Endothelial cell of umbilical vein (primary cell): Measurements from ENCODE around the gene ZNF8. TPM values are rescaled to one million over a fixed set of nuclear protein-coding genes. Genes with fewer than 3 reads are reported as not detected.

Source experiments
- BruUV-seq: library from RNA; stranded (reverse); fragments of 400-500 nt; replicated peaks from 2 replicates; lab custom pipeline; 2021; lab: Mats Ljungman, UMichigan
- CTCF ChIA-PET: fragments of 300-600, 350-600 bp; sonication (Branson Sonifier 250); formaldehyde crosslinking; loops from one replicate; lab custom pipeline; 2021; ENCODE audit warnings: antibody characterized with exemption, inconsistent platforms; lab: Charles Lee
- POLR2A ChIA-PET: fragments of 300-600, 350-600 bp; sonication (Branson Sonifier 250); formaldehyde crosslinking; loops from one replicate; lab custom pipeline; 2021; ENCODE audit warnings: antibody characterized with exemption, inconsistent platforms; lab: Charles Lee
- DNase-seq: peaks from one replicate; pipeline ENCODE4 v3.0.0-alpha.2; 2011; ENCODE audit warnings: low read depth, low spot score
- FAIRE-seq: peaks from 2 replicates; lab custom pipeline; 2011; peaks lifted over from hg19 to GRCh38; lab: Jason Lieb, UNC
- H2AFZ ChIP-seq: 2 replicates; pipeline ENCODE4 v1.6.0; 2012; ENCODE audit warnings: low read depth, low read length, control low read depth, inconsistent platforms
- H3K27ac ChIP-seq: 2 replicates; pipeline ENCODE4 v1.5.1; 2011; ENCODE audit warnings: low read depth, mild to moderate bottlenecking, control low read depth, low read length, moderate library complexity; ENCODE audit not compliant: insufficient read depth
- H3K27me3 ChIP-seq, 2 experiments: 2 replicates each; pipeline versions ENCODE4 v1.6.0 to v1.6.1; 2011; ENCODE audit warnings: low read length in 2 of 2, mixed read lengths in 1 of 2; ENCODE audit not compliant: control insufficient read depth in 2 of 2, insufficient read depth in 2 of 2
- H3K36me3 ChIP-seq, 2 experiments: 2 replicates in 1 of 2; 3 replicates in 1 of 2; pipeline ENCODE4 v1.5.1; 2011; ENCODE audit warnings: low read length in 2 of 2, mild to moderate bottlenecking in 1 of 2, moderate library complexity in 1 of 2; ENCODE audit not compliant: control insufficient read depth in 2 of 2, insufficient read depth in 2 of 2; ENCODE audit errors: extremely low read depth in 1 of 2
- H3K4me1 ChIP-seq: 3 replicates; pipeline ENCODE4 v1.5.1; 2011; ENCODE audit warnings: mild to moderate bottlenecking, low read length; ENCODE audit not compliant: control insufficient read depth, insufficient read depth; ENCODE audit errors: extremely low read depth
- H3K4me2 ChIP-seq: 2 replicates; pipeline ENCODE4 v1.6.1; 2011; ENCODE audit warnings: low read length, control low read depth, mixed read lengths; ENCODE audit not compliant: insufficient read depth
- H3K4me3 ChIP-seq, 3 experiments: fragments of 200-600 bp in 1 of 3; sonication (generic), shearing (Covaris generic) in 1 of 3; replicated peaks in 1 of 3; 2 replicates each; pipeline ENCODE4 v1.5.1; 2011 to 2016; ENCODE audit warnings: control low read depth in 3 of 3, low read length in 3 of 3, mild to moderate bottlenecking in 2 of 3, inconsistent platforms in 1 of 3, low read depth in 1 of 3, moderate library complexity in 1 of 3; ENCODE audit not compliant: insufficient read depth in 1 of 3
- H3K79me2 ChIP-seq: 2 replicates; pipeline ENCODE4 v1.6.0; 2012; ENCODE audit warnings: low read length, inconsistent platforms; ENCODE audit not compliant: control insufficient read depth, insufficient read depth
- H3K9ac ChIP-seq: replicated peaks from 2 replicates; pipeline ENCODE3; 2011; ENCODE audit warnings: low read length, control low read depth; ENCODE audit not compliant: insufficient read depth; ENCODE audit errors: extremely low read depth
- H3K9me1 ChIP-seq: replicated peaks from 3 replicates; pipeline ENCODE4 v1.6.0; 2011; ENCODE audit warnings: mild to moderate bottlenecking, low read length; ENCODE audit not compliant: control insufficient read depth, insufficient read depth; ENCODE audit errors: extremely low read depth
- H3K9me3 ChIP-seq: replicated peaks from 2 replicates; pipeline ENCODE4 v1.5.1; 2012; ENCODE audit warnings: low read length, inconsistent platforms; ENCODE audit not compliant: control insufficient read depth, insufficient read depth
- H4K20me1 ChIP-seq: replicated peaks from 2 replicates; pipeline ENCODE3; 2011; ENCODE audit warnings: mild to moderate bottlenecking, low read length; ENCODE audit not compliant: control insufficient read depth, insufficient read depth; ENCODE audit errors: extremely low read depth
- EZH2 ChIP-seq: IDR thresholded peaks from 2 replicates; pipeline ENCODE4 v1.6.1; 2012; ENCODE audit warnings: borderline replicate concordance, low read depth, mild to moderate bottlenecking, moderate library complexity, low read length, inconsistent platforms; ENCODE audit not compliant: severe bottlenecking
- JUN ChIP-seq: IDR thresholded peaks from 2 replicates; pipeline ENCODE4 v1.6.1; 2011; ENCODE audit warnings: borderline replicate concordance, low read depth; ENCODE audit not compliant: insufficient read length, insufficient read depth
- POLR2A ChIP-seq: IDR thresholded peaks from 2 replicates; pipeline ENCODE4 v1.6.1; 2012; ENCODE audit warnings: low read depth, mild to moderate bottlenecking, control low read depth, low read length
- POLR2AphosphoS5 ChIP-seq: IDR thresholded peaks from 2 replicates; pipeline ENCODE4 v1.6.1; 2012; ENCODE audit warnings: low read depth, mild to moderate bottlenecking, control low read depth, low read length, moderate library complexity; ENCODE audit not compliant: insufficient read depth
- dilution Hi-C: fragments of 300-500 bp; cut with MboI; formaldehyde crosslinking; loops from one replicate; pipeline ENCODE4 v1.15.0; 2019; ENCODE audit warnings: low sequenced_read_pairs; ENCODE audit not compliant: extremely low pct_ligation_motif_present
- intact Hi-C: fragments of 100-400 bp; cut with micrococcal nuclease; formaldehyde crosslinking; loops from one replicate; pipeline ENCODE4 v1.10.0; 2022
- polyA plus RNA-seq, 4 experiments: library from polyadenylated mRNA; depleted of rRNA in 3 of 4; stranded (reverse) in 3 of 4; unstranded in 1 of 4; fragments of >200 nt; gene quantifications; 2 replicates each; pipeline versions ENCODE4 v1.2.1 to v1.2.3, GENCODE V29; 2011 to 2012; ENCODE audit warnings: missing spikeins in 1 of 4
- total RNA-seq: library from RNA; stranded (reverse); gene quantifications from 2 replicates; pipeline ENCODE4 v1.2.3, GENCODE V29; 2021
- TF ChIP-seq, protein P1 (sequence below): IDR thresholded peaks from 2 replicates; pipeline ENCODE4 v1.6.1; 2011; ENCODE audit not compliant: insufficient read depth, insufficient read length

ZNF8 gene
- total and polyA plus RNA-seq, 2 donors (not counting 3 experiments of a cell fraction or from before 2014, with no cell fraction given) = 4.0 to 6.8 TPM

DNA sequence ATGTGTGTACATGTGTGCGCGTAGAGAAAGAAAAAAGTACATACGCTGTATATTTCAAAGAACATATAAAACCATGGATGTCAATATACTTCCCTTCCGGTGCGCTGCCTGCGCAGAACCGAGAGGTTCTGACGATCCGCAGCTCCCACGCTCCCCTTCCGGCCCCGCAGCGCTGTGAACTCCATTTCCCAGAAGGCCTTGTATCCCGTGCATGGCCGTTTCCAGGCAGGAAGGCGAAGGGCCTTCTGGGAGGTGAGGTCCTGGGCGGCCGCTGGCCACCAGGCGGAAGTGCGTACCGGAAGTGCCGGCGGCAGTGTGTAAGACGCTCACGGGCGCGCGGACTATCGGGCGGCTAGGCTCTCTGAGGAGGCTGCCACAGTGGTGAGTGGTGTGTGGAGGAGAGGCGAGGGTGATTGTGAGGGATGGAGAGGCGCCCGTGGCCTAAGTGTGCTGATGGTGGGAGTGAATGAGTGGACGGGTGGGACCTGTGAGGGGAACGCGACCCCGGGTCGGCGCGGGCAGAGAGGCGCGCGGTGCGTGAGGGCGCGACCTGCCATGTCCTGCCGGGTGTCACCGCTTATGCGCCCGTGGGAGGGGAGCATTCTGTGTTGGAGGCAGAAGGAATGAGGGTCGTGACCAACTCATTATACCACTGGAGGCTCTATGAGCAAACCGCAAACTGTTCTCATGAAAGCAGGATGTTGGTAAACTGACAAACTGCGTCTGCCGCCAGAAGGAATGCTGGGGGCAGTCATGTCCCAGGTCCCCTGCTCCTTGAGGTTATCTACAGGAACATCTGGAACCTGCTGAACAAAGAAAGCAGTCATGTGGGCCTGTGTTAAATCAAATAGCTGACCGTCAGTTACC lies 26.5 kb downstream of the ZNF8 start, which contains the start of gene ERVK3-1:
TSS of gene ERVK3-1 (plus strand) at position 313 of the 867 bp plus-strand sequence. CDS start 6,792 bp downstream, outside the sequence.
- Histone ChIP-seq H3K9ac (peak within 1 kb of the TSS; percentile 95), H3K27me3 (no peaks in the 10 kb centered on the region), H4K20me1 (no peaks in the 10 kb centered on the region), H3K9me1 (no peaks in the 10 kb centered on the region), H3K27ac (peak within 1 kb of the TSS; percentile 95), H2AFZ (peak within 1 kb of the TSS; percentile 84), H3K36me3 (peaks cover 0 to 7% of the 10 kb centered on the region in 2 experiments), H3K79me2 (peaks cover 7% of the 10 kb centered on the region), H3K4me3 (peak within 1 kb of the TSS; percentile 44 to 72 (median 49)), H3K9me3 (no peaks in the 10 kb centered on the region), H3K4me1 (peaks cover 9% of the 10 kb centered on the region), H3K4me2 (peak within 1 kb of the TSS; percentile 90)
- CTCF ChIA-PET = interaction anchor here (0.6 to 2.4 kb wide), 3 partner anchors 10 to 77 kb away, joined by 3 to 9 read pairs (median 4); partner anchors contain the start of gene ZNF544
- dilution Hi-C loops = no loop called here
- POLR2A ChIA-PET = interaction anchor here (0.7 to 1.0 kb wide), 2 partner anchors 27 to 77 kb away, joined by 3 to 5 read pairs; partner anchors contain the start of genes ZNF544 and ZNF8
- BruUV-seq = no TSS peak
- peak; percentile 92 for TF ChIP-seq POLR2A
- TF ChIP-seq JUN = no peak
- TF ChIP-seq POLR2AphosphoS5 = peak; percentile 79
- TF ChIP-seq, protein P1, sequence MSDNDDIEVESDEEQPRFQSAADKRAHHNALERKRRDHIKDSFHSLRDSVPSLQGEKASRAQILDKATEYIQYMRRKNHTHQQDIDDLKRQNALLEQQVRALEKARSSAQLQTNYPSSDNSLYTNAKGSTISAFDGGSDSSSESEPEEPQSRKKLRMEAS = peak; percentile 41
- peak; percentile 98 for DNase-seq
- intact Hi-C loops = loop anchor here (1.0 to 2.0 kb wide), 5 partner anchors 21 to 77 kb away; partner anchors contain the start of genes ZNF497, ZNF544, ZNF837 and ZSCAN22
- FAIRE-seq = peak; percentile 98

DNA sequence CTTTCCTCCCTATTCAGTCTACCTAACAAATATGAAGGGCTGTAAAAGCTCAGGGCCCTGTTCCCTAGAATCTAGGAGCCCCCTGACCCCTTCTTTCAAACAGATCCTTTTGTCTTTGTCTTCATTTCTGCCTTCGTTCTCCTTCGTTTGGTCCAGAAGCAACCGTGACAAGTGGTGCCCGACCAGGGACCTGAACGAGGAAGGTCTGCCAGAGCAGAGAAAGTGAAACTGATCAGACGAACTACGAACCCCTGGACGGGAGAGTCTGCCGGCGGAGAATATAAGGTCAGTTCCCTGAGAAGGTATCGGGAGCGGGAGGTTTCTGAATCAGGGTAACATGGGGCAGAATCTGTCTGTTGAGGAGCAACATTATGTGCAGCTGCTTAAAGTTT lies 27.2 kb downstream of the ZNF8 start:
- Histone ChIP-seq H3K27me3 (no peaks in the 10 kb centered on the region), H3K4me3 (peak overlapping the region; percentile 44 to 72 (median 49)), H3K79me2 (peaks cover 7% of the 10 kb centered on the region), H3K9me3 (no peaks in the 10 kb centered on the region), H3K9ac (peak overlapping the region; percentile 95), H2AFZ (no peak overlapping the region), H3K4me1 (peaks cover 9% of the 10 kb centered on the region), H3K27ac (peak overlapping the region; percentile 95), H3K4me2 (peak overlapping the region; percentile 59), H3K9me1 (no peaks in the 10 kb centered on the region), H4K20me1 (no peaks in the 10 kb centered on the region), H3K36me3 (peaks cover 0 to 4% of the 10 kb centered on the region in 2 experiments)
- TF ChIP-seq JUN (no peak), POLR2AphosphoS5 (no peak), EZH2 (no peak)
- TF ChIP-seq, protein P1 = no peak
- ChIA-PET POLR2A (no interaction called here), CTCF (interaction anchor here (1.5 to 2.4 kb wide), 2 partner anchors 9 to 78 kb away, joined by 4 to 9 read pairs; partner anchors contain the start of gene ZNF544)
- no TSS peak for BruUV-seq
- DNase-seq (no peak), FAIRE-seq (no peak)
- intact Hi-C loops (loop anchor here (1.0 to 2.0 kb wide), 5 partner anchors 20 to 78 kb away; partner anchors contain the start of genes ZNF497, ZNF544, ZNF837 and ZSCAN22), dilution Hi-C loops (no loop called here)
